HepG2 (cell line): ENCODE data around the gene TFF2. TPM values are rescaled to one million over a fixed set of nuclear protein-coding genes. Genes with fewer than 3 reads are reported as not detected.

Source experiments
- ATF6 ChIP-seq: sonication (generic); formaldehyde crosslinking; conservative IDR thresholded peaks from 2 replicates; pipeline ENCODE4 v1.4.0; 2020; ENCODE audit warnings: missing genetic modification reagents
- ESRRA ChIP-seq: sonication (generic); formaldehyde crosslinking; IDR thresholded peaks from 2 replicates; pipeline ENCODE4 v1.5.1; 2020; ENCODE audit warnings: mild to moderate bottlenecking, low read depth, missing genetic modification reagents
- HOXA7 ChIP-seq: sonication (generic); formaldehyde crosslinking; IDR thresholded peaks from 2 replicates; pipeline ENCODE4 v1.8.1; 2022; ENCODE audit warnings: mild to moderate bottlenecking, missing genetic modification reagents, moderate library complexity
- KDM3A ChIP-seq: IDR thresholded peaks from 2 replicates; pipeline ENCODE4 v1.6.1; 2018; ENCODE audit warnings: low read depth, missing compliant biosample characterization
- NRL ChIP-seq: sonication (generic); formaldehyde crosslinking; IDR thresholded peaks from 2 replicates; pipeline ENCODE4 v1.5.0; 2020; ENCODE audit warnings: missing genetic modification reagents, mild to moderate bottlenecking, moderate library complexity, borderline replicate concordance
- ZBTB40 ChIP-seq, 2 experiments: fragments of 450-650 bp in 1 of 2; sonication (generic) in 1 of 2; formaldehyde crosslinking in 1 of 2; IDR thresholded peaks; 2 replicates each; pipeline versions ENCODE4 v1.6.1 to v1.8.0; 2016 to 2022; ENCODE audit warnings: antibody characterized with exemption in 1 of 2, mild to moderate bottlenecking in 1 of 2, missing genetic modification reagents in 1 of 2
- ZNF280D ChIP-seq: sonication (generic); formaldehyde crosslinking; IDR thresholded peaks from 2 replicates; pipeline ENCODE4 v1.5.1; 2020; ENCODE audit warnings: mild to moderate bottlenecking, missing genetic modification reagents
- ZNF414 ChIP-seq: sonication (generic); formaldehyde crosslinking; IDR thresholded peaks from 2 replicates; pipeline ENCODE4 v1.5.0; 2020; ENCODE audit warnings: missing genetic modification reagents
- ZNF510 ChIP-seq: sonication (generic); formaldehyde crosslinking; IDR thresholded peaks from 2 replicates; pipeline ENCODE4 v1.4.0; 2020; ENCODE audit warnings: low read depth, mild to moderate bottlenecking, missing genetic modification reagents
- ZNF660 ChIP-seq: sonication (generic); formaldehyde crosslinking; IDR thresholded peaks from 2 replicates; pipeline ENCODE4 v1.5.1; 2020; ENCODE audit warnings: mild to moderate bottlenecking, low read depth, missing genetic modification reagents, borderline replicate concordance
- ZNF775 ChIP-seq: sonication (generic); formaldehyde crosslinking; IDR thresholded peaks from 2 replicates; pipeline ENCODE4 v1.4.0; 2020; ENCODE audit warnings: missing genetic modification reagents, mild to moderate bottlenecking, moderate library complexity, borderline replicate concordance
- polyA plus RNA-seq, 8 experiments: library from polyadenylated mRNA; depleted of rRNA in 3 of 8; stranded (reverse) in 7 of 8; unstranded in 1 of 8; fragments of >200 nt; fragmentation: Illumina TruSeq in 4 of 8; extraction: Trizol in 4 of 8; gene quantifications; 2 replicates each; pipeline versions ENCODE4 v1.2.1 to v1.2.3, GENCODE V29; 2011 to 2016; ENCODE audit warnings: low read depth in 4 of 8, missing spikeins in 1 of 8, mixed read lengths in 1 of 8; ENCODE audit not compliant: insufficient read depth in 1 of 8
- total RNA-seq, 5 experiments: library from RNA; depleted of rRNA; stranded (reverse); fragments of >200 nt; fragmentation: Illumina TruSeq; extraction: Trizol; gene quantifications; 2 replicates each; pipeline ENCODE4 v1.2.3, GENCODE V29; 2016; ENCODE audit warnings: low read depth in 1 of 5

TFF2 gene
- total and polyA plus RNA-seq, 2 of the 13 experiments (the other 11 are each of a cell fraction or from before 2014, with no cell fraction given), result 1.5 TPM; not detected in 1

DNA sequence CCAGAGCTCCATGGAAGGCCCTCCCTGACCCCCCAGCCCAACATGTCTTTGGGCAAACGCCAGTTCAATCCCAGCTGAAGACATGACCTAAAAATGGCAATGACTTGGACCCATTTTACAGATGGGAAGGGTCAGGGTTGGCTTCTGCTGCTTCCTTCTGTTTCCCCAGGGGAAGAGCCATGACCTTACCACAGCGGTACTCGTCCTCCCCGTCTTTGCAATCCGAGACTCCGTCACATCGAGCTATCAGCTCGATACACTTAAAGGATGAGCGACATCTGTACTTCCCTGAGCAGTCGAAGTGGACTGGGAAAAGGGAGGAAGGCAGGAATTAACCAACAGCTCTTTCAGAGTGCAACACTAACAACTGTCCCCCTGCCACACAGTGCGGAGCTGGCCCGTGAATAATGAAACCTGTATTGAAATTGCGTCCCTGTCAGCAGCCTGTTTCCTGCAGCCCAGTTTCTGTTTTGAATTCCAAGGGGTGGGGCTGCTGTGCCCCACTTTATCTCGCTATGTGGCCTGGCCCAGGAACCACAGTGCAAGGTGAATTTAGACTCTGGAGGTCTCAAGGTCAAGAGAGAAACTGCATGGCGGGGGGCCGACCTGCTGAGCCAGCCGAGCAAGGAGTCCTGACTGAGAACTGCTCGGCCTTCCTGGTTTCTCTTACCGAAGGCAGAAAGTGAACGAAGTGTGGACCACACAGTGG, 38.1 kb upstream of the TFF2 start (continued):
- TF ChIP-seq ZBTB40 (IDR thresholded peaks at IDR 0.05) (no peak), ZBTB40 (CRISPR knock-in tag; IDR thresholded peaks at IDR 0.05) (no peak), ZNF660 (CRISPR knock-in tag) (no peak), ZNF414 (CRISPR knock-in tag) (peak; percentile 74; the same call in 1 of the 2 replicates), ZNF775 (no peak), NRL (CRISPR knock-in tag) (0 out of 2 replicates have a peak, but pooled peaks have one; percentile 32), KDM3A (CRISPR knock-in tag) (0 out of 2 replicates have a peak, but pooled peaks have one; percentile 17), ESRRA (no peak), ZNF280D (CRISPR knock-in tag) (no peak), ZNF510 (CRISPR knock-in tag) (no peak), ATF6 (CRISPR knock-in tag) (no peak), HOXA7 (no peak)
